GM10266 (cell line): ENCODE data around the gene GPD1L.

Experiments used
- DNase-seq: peaks from one replicate; pipeline ENCODE4 v3.0.0; 2012; ENCODE audit errors: extremely low spot score
- CTCF ChIP-seq: IDR thresholded peaks from 2 replicates; pipeline ENCODE4 v1.5.1; 2012; ENCODE audit warnings: mild to moderate bottlenecking, low read depth; ENCODE audit not compliant: control insufficient read depth, insufficient read depth; ENCODE audit errors: missing control alignments

Gene GPD1L

GRCh38 chr3:32147933-32148332, 41.5 kb downstream of the GPD1L start:
- no peak for DNase-seq

GRCh38 chr3:32148351-32148750, 41.9 kb downstream of the GPD1L start:
- DNase-seq = no peak
- no peak for TF ChIP-seq CTCF

More at GRCh38 chr3:32147933-32148332, 41.5 kb downstream of the GPD1L start:
- TF ChIP-seq CTCF = peak; percentile 9

GRCh38 chr3:32153414-32154204, 47.2 kb downstream of the GPD1L start:
- TF ChIP-seq CTCF = no peak

GRCh38 chr3:32154205-32154579, 47.8 kb downstream of the GPD1L start:
- peak; percentile 7 for TF ChIP-seq CTCF
- no peak for DNase-seq

More at GRCh38 chr3:32153414-32154204, 47.2 kb downstream of the GPD1L start:
- no peak for DNase-seq

- no peak for TF ChIP-seq CTCF
- DNase-seq = no peak
These were observed 48.7 kb downstream of the GPD1L start for GRCh38 chr3:32155117-32155516.

GRCh38 chr3:32157600-32158264, 51.3 kb downstream of the GPD1L start:
- DNase-seq = no peak
- TF ChIP-seq CTCF = no peak

- no peak for TF ChIP-seq CTCF
- no peak for DNase-seq
These were observed 54.3 kb downstream of the GPD1L start for GRCh38 chr3:32160706-32161214.
